GM11168 (cell line): ENCODE results near the gene SCAI.
"Not testable (repeated sequence)": the region's sequence is repeated elsewhere in the genome, so short reads cannot be mapped to it uniquely, and the experiment has no call there.

Experiments
- in situ Hi-C: fragments of 300-500 bp; cut with MboI; formaldehyde crosslinking; loops from one replicate; pipeline ENCODE4 v1.12.0; 2022; ENCODE audit warnings: low sequenced_read_pairs; ENCODE audit not compliant: unreplicated experiment

The SCAI gene

GRCh38 chr9:125108541-125108940, 34.8 kb downstream of the SCAI start:
- in situ Hi-C loops, result not testable (repeated sequence)

- in situ Hi-C loops, result no loop called here
Observed at GRCh38 chr9:125106285-125106893, 36.9 kb downstream of the SCAI start.

GRCh38 chr9:125103770-125104460, 39.4 kb downstream of the SCAI start:
- in situ Hi-C loops, result no loop called here

- in situ Hi-C loops, result no loop called here
Observed at GRCh38 chr9:125103021-125103420, 40.3 kb downstream of the SCAI start.

- in situ Hi-C loops, result no loop called here
Observed at GRCh38 chr9:125100822-125101221, 42.5 kb downstream of the SCAI start.

- in situ Hi-C loops, result no loop called here
Observed at GRCh38 chr9:125099816-125100215, 43.5 kb downstream of the SCAI start.

- in situ Hi-C loops, result no loop called here
Observed at GRCh38 chr9:125095821-125096443, 47.4 kb downstream of the SCAI start.

- in situ Hi-C loops, result no loop called here
Observed at GRCh38 chr9:125091121-125091520, 52.2 kb downstream of the SCAI start.

- in situ Hi-C loops, result no loop called here
Observed at GRCh38 chr9:125089331-125089730, 54.0 kb downstream of the SCAI start.

- in situ Hi-C loops, result no loop called here
Observed at GRCh38 chr9:125088752-125089151, 54.6 kb downstream of the SCAI start.

- in situ Hi-C loops, result no loop called here
Observed at GRCh38 chr9:125085703-125086477, 57.4 kb downstream of the SCAI start.

GRCh38 chr9:125082197-125082596, 61.1 kb downstream of the SCAI start:
- in situ Hi-C loops, result not testable (repeated sequence)

- in situ Hi-C loops, result not testable (repeated sequence)
Observed at GRCh38 chr9:125080797-125081196, 62.5 kb downstream of the SCAI start.

- in situ Hi-C loops, result no loop called here
Observed at GRCh38 chr9:125079931-125080330, 63.4 kb downstream of the SCAI start.

GRCh38 chr9:125075997-125076396, 67.3 kb downstream of the SCAI start:
- in situ Hi-C loops, result no loop called here

- in situ Hi-C loops, result no loop called here
Observed at GRCh38 chr9:125074976-125075375, 68.4 kb downstream of the SCAI start.

- in situ Hi-C loops, result no loop called here
Observed at GRCh38 chr9:125066839-125067619, 76.3 kb downstream of the SCAI start.

GRCh38 chr9:125061391-125061790, 81.9 kb downstream of the SCAI start:
- in situ Hi-C loops, result no loop called here

GRCh38 chr9:125049212-125050049, 93.9 kb downstream of the SCAI start:
- in situ Hi-C loops, result no loop called here
